GM12864 (cell line): Measurements from ENCODE around the gene SLC44A1.

ENCODE experiments used
- DNase-seq: peaks from one replicate; pipeline ENCODE4 v3.0.0-alpha.2; 2011; ENCODE audit warnings: low read depth
- H3K4me3 ChIP-seq: 2 replicates; pipeline ENCODE4 v1.5.1; 2011; ENCODE audit warnings: mild to moderate bottlenecking, low read depth, low read length, control low read depth
- CTCF ChIP-seq: IDR thresholded peaks from 2 replicates; pipeline ENCODE4 v1.5.1; 2011; ENCODE audit warnings: low read depth, mild to moderate bottlenecking, moderate library complexity, low read length, control low read depth, inconsistent platforms; ENCODE audit errors: missing control alignments

Gene SLC44A1

DNA sequence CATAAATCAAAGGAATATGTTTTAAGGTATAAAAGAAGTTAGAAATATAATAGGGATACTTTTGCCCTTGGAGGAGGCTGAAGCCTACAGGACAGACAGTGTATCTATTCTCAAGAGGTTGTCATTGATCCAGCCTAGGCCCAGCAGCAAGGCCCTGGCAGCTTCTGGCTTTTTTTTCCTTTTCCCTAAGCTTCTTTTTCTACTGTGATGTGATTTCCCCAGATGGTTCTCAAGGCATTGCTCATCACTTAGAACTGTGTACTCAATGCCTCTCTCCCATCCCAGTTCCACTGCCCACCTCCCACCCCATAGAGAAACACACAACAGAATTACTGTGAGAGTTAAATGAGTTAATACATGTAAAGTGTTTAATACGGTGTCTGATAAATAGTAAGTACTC is 88.6 kb downstream of the SLC44A1 start:
- H3K4me3 ChIP-seq: no peak overlapping the region
- no peak for TF ChIP-seq CTCF
- DNase-seq: no peak

GRCh38 chr9:105333811-105334210 is 89.4 kb downstream of the SLC44A1 start:
- TF ChIP-seq CTCF: no peak
- no peak overlapping the region for H3K4me3 ChIP-seq

DNA sequence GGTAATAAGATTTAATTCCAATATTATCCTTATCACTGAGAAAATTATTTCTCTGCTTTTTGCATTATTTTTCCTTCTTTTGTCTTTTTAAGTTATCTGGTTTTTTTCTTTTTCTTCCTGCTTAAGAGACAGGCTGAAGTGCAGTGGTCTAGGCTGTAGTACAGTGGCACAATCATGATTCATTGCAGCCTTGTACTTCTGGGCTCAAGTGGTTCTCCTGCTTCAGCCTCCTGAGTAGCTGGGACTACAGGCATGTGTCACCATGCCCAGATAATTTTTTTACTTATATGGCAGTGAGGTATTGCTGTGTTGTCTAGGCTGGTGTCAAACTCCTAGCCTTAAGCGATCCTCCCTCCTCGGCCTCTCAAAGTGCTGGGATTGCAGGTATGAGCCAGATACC is 93.9 kb downstream of the SLC44A1 start:
- no peak for DNase-seq
- no peak for TF ChIP-seq CTCF
- no peak overlapping the region for H3K4me3 ChIP-seq

More at GRCh38 chr9:105333811-105334210, 89.4 kb downstream of the SLC44A1 start:
- DNase-seq: no peak

GRCh38 chr9:105339849-105340248 is 95.4 kb downstream of the SLC44A1 start:
- no peak overlapping the region for H3K4me3 ChIP-seq
- no peak for TF ChIP-seq CTCF
- no peak for DNase-seq

DNA sequence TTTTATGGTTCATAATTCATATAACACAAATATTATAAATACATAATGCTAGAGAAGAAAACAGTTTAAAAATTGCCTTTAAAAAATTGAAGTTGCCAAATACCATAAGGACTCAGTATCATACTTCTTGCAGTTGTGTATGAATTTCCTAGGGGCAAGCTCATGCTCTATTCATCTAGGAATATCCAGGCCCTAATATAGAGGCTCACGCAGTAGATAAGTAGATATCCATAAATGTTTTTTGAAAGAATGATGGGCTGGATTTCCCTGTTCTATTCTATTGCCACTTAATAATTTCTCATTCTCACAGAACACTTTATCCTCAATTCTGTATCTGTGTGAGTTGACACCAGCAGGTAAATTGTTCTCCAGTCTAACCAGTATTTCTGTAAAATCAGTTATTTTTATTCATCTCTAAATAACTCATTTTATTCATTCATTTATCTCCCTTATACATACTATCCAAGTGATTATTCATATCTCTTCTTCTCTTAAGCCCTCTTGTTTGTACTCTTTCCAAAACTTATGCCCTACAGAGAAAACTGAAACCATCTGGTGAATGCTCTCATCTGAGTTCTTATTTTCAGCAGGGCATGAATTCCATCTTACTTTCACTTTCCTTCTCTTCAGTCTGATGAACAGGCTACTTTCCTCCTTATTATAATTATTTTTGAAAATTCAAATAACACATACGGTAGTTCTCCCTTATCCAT is 97.1 kb downstream of the SLC44A1 start:
- DNase-seq: no peak
- H3K4me3 ChIP-seq: no peak overlapping the region
- TF ChIP-seq CTCF: no peak

DNA sequence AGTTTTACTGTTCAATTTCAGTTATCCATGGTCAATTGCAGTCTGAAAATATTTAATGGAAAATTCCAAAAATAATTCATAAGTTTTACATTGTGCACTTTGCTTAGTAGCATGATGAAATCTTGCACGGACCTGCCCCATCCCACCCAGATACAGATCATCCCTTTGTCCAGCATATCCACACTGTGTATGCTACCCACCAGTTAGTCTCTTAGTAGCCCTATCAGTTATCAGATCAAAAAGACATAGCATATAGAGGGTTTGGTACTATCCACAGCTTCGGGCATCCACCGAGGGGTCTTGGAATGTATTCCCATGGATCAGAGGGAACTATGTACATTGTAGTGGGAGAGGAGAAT is 97.7 kb downstream of the SLC44A1 start:
- TF ChIP-seq CTCF: no peak
- H3K4me3 ChIP-seq: no peak overlapping the region
- no peak for DNase-seq

- no peak for DNase-seq
- H3K4me3 ChIP-seq: no peak overlapping the region
- no peak for TF ChIP-seq CTCF
These were observed 99.8 kb downstream of the SLC44A1 start for GRCh38 chr9:105344283-105344682.
